HG03575 (cell line): ENCODE results near the gene PIGQ.
"Not testable (repeated sequence)": the region's sequence is repeated elsewhere in the genome, so short reads cannot be mapped to it uniquely, and the experiment has no call there.

Experiments used
- ATAC-seq: cut with Tn5 transposase; IDR thresholded peaks from one replicate; pipeline ENCODE4 v1.9.1; 2021; ENCODE audit not compliant: unreplicated experiment, insufficient number of reproducible peaks, low FRiP score; ENCODE audit errors: extremely low read depth

The PIGQ gene

DNA sequence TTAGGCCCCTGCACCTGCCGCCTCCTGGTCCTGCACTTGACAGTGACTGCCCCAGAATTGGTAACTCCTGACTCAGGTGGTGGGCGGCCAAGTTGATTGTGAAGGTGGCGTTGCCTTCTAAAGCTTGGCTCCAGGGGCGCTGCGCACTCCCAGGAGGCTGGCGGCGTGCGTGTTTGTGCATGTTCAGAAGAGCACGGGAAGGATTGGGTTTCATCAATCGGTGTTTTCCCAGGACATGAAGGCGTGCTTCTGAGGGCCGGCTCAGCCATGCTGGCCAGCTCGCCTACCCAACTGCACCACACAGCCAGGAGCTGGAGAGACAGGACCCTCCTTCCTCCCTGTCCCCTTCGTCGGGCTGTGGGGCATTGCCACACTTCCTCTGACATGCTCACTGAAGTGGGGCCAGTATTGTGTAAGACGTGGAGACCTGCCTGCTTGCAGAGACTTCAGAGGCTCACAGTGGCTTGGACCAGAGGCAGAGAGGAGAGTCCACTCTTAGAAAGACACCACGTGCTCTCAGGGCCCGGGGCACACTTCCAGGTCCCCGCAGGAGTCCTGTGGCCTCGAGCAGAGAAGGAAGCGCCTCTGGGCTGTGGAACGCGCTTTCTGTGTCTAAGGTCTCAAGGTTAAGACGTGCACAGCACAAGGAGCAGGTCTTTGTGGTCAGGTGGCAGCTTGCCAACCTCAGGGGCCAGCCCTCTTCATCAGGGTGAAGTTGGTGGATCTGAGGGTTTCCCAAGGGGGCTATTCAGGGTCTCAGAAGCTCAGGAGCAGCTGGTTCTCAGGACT is 22.9 kb downstream of the PIGQ start:
- no peak for ATAC-seq

DNA sequence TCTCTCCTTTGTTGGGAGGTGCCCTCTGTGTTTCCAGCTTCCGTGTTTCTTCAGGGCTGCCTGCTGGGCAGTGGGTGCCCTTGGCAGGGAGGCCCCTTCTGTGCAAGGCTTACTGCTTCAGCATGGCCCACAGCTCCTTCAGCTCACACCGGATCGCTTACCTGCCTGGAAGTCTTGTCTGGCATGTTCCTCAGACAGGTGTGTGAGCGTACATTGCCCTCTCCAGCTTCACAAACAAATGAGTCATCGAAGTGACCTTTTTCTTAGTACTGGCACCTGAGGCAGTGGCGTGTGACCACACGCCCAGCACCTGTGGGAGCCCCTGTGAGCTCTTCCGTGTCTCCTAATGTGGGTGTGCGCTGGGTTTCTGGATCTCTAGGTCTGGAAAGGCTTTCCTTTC is 23.6 kb downstream of the PIGQ start:
- ATAC-seq = no peak

GRCh38 chr16:593807-594206 is 24.0 kb downstream of the PIGQ start:
- ATAC-seq = no peak

GRCh38 chr16:595094-595528 is 25.3 kb downstream of the PIGQ start:
- no peak for ATAC-seq

DNA sequence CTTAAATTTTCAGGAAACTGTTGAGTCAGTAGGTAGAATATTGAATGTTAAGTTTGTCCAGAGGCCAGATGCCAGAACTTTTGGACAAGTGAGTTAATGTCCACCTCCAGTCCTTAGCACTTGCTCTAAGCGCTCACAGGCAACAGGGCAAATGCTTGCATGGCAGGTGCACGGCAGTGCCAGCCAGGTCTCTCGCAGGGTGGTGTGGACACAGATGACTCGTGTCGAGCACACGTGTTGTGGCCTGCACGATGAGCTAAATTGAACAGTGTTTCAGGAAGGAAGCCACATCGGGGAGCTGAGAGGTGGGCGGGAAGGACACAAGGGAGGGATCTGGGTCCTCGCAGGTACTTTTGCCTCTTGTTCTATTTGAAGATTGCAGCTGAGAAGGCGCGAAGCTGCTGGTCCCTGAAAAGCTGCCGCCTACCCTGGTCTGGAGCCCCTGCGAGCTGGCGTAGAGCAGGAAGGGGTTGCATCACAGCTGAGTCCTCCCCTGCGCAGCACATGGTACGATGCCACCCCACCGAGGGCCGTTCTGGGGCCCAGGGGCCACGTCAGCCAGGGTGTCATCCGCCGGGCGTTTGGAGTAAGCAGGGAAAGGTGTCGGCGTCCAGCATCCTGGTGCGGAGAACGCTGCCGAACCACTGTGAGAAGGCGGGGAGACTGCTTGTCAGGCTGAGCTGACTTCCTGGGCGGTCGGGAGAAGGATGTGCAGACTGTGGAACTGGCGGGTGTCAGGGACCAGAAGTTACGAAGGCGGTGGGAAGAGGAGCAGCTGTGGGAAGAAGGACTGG is 26.4 kb downstream of the PIGQ start:
- no peak for ATAC-seq

DNA sequence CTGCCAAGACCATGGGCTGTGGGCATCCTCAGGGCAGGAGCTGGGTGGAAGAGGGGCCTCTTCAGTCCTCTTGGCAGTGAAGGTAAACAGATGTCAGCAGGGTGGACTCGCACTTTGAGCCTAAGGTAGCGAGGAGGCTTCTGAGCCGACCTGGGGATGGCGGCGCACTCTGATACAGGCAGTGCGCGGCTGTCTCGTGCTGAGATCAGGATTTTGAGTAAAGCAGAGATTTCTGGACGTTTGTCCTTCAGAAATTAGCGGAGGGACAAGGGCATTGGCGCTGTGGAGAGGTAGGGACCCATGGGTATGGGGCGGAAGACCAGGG is 26.9 kb downstream of the PIGQ start:
- no peak for ATAC-seq

DNA sequence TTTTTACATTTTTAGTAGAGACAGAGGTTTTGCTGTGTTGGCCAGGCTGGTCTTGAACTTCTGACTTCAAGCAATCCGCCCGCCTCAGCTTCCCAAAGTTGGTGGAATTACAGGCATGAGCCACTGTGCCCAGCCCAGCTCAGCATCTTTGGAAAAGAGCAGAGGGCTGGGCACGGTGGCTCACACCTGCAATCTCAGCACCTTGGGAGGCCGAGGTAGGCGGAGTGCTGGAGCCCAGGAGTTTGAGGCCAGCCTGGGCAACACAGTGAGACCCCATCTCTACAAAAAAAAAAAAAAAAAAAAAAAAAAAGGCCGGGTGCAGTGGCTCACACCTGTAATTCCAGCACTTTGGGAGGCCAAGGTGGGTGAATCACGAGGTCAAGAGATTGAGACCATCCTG is 27.9 kb downstream of the PIGQ start:
- not testable (repeated sequence) for ATAC-seq

GRCh38 chr16:598823-599739 is 29.3 kb downstream of the PIGQ start:
- no peak for ATAC-seq

DNA sequence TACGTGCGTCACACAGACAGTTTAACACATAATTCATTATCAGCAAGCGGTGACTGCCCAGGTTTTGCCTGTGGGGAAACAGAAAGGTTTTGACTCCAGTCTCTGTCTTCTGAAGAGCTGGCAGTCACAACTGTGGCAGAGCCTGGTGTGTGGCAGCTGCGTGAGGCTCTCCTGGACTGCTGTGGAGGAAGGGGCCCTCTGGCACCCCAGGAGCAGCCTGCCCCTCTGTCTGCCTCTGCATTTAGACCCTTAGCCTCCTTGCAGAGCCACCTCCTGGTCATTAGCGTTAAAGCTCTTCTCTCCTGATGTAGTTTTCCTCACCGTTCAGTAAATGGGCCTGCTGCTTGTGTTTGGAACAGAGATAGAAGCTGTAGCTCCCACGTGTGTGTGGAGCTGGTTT is 31.0 kb downstream of the PIGQ start:
- ATAC-seq = no peak

DNA sequence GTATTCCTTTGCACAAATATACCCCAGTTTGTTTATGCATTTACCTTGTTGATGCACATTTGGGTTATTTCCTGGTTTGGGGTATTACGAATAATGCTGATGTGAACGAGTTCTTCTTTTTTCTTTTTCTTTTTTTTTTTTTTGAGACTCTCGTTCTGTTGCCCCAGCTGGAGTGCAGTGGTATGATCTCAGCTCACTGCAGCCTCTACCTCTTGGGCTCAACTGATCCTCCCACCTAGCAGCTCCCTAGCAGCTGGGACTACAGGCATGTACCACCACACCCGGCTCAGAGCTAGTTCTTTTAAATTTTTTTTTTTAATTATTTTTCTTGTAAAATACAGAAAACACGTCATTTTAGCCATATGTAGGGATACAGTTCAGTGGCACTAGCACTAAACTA is 34.2 kb downstream of the PIGQ start:
- no peak for ATAC-seq

DNA sequence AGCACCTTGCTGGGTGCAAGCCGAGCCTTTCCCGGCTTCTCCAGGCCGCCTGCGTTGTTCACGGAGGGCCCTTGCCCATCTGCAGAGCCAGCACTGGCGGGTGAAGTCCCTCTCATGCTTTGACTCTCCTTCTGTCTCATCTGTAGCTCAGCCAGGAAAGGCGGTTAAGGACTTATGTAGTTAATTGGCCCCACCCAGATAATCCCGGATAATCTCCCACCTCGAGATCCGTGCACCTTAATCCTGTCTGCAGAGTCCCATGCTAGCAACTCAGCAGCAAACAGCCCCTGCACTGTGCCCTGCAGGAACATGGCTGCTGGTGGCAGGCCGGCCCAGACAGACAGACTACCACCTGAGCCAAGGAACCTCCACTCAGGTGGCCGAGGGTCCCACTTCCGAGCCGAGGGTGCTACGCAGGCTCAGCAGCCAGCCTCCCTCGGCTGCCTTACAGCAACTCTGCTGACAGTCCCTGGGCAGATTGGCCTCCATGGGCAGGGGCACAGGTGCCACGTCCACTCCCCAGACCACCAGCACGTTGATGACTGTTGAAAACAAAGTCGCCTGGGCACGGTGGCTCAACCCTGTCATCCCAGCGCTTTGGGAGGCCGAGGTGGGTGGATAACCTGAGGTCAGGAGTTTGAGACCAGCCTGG is 37.0 kb downstream of the PIGQ start:
- ATAC-seq = no peak

DNA sequence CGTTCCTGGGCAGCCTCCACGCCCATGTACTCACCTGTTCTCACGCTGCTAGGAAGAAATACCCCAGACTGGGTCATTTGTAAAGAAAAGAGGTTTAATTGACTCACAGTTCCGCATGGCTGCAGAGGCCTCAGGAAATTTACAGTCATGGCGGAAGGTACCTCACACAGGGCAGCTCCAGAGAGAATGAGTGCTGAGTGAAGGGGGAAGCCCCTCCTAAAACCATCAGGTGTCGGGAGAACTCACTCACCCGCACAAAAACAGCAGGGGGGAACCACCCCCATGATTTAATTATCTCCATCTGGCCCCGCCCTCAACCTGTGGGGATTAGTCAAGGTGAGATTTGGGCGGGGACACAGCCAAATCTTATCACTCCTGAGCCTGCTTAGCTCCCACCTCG is 38.3 kb downstream of the PIGQ start:
- ATAC-seq = no peak

GRCh38 chr16:609316-609715 is 39.5 kb downstream of the PIGQ start:
- ATAC-seq = no peak

GRCh38 chr16:609984-610383 is 40.2 kb downstream of the PIGQ start:
- ATAC-seq = no peak

- no peak for ATAC-seq
Measured at GRCh38 chr16:610513-611381, 41.0 kb downstream of the PIGQ start.

DNA sequence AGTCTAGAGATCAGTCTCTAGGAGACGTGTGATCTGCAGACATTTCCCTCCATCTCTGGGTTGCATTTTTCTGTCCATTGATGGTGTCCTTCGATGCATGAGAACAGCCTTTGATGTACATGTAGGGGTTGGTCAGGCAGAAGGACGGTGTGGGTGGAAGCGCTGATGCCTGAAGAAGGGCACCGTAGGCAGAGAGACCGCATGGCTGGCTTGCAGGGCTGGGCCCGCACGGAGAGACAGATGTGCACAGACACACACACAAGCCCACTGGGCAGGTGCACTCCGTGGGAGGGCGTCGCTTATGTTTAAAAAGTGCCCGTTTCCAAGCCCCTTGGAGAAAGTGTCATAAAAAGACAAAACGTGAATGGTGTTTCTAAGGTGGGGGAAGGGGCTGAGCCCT is 45.4 kb downstream of the PIGQ start:
- no peak for ATAC-seq

GRCh38 chr16:616733-617586 is 47.2 kb downstream of the PIGQ start:
- ATAC-seq = no peak
